AML-193 (cell line): Measurements from ENCODE around the gene MACROD2.

Source experiments
- DNase-seq, 2 experiments: peaks; one replicate each; lab custom pipeline; 2025; lab: John Stamatoyannopoulos, UW

Gene MACROD2

GRCh38 chr20:14865731-14866130, 870.4 kb downstream of the MACROD2 start:
- no peak for DNase-seq

GRCh38 chr20:14866841-14867514, 871.7 kb downstream of the MACROD2 start:
- DNase-seq, result no peak

- DNase-seq, result no peak
Observed at GRCh38 chr20:14877301-14878028, 882.1 kb downstream of the MACROD2 start.

GRCh38 chr20:14878676-14879019, 883.3 kb downstream of the MACROD2 start:
- DNase-seq, result no peak

- DNase-seq, result no peak
Observed at GRCh38 chr20:14879020-14879697, 883.8 kb downstream of the MACROD2 start.

- DNase-seq, result no peak
Observed at GRCh38 chr20:14879839-14880238, 884.5 kb downstream of the MACROD2 start.

- no peak for DNase-seq
Observed at GRCh38 chr20:14881518-14881917, 886.2 kb downstream of the MACROD2 start.

- no peak for DNase-seq
Observed at GRCh38 chr20:14882157-14882556, 886.8 kb downstream of the MACROD2 start.

- no peak for DNase-seq
Observed at GRCh38 chr20:14882846-14883245, 887.5 kb downstream of the MACROD2 start.

GRCh38 chr20:14883324-14883723, 888.0 kb downstream of the MACROD2 start:
- no peak for DNase-seq

GRCh38 chr20:14885661-14886060, 890.3 kb downstream of the MACROD2 start:
- DNase-seq, result no peak

GRCh38 chr20:14888134-14888533, 892.8 kb downstream of the MACROD2 start:
- no peak for DNase-seq

- no peak for DNase-seq
Observed at GRCh38 chr20:14889496-14890255, 894.4 kb downstream of the MACROD2 start.

GRCh38 chr20:14890713-14891112, 895.4 kb downstream of the MACROD2 start:
- no peak for DNase-seq

- no peak for DNase-seq
Observed at GRCh38 chr20:14892782-14893181, 897.5 kb downstream of the MACROD2 start.

GRCh38 chr20:14896569-14896968, 901.3 kb downstream of the MACROD2 start:
- DNase-seq, result no peak

GRCh38 chr20:14897608-14898007, 902.3 kb downstream of the MACROD2 start:
- no peak for DNase-seq

- no peak for DNase-seq
Observed at GRCh38 chr20:14902432-14903089, 907.2 kb downstream of the MACROD2 start.

GRCh38 chr20:14906908-14907434, 911.7 kb downstream of the MACROD2 start:
- no peak for DNase-seq

- no peak for DNase-seq
Observed at GRCh38 chr20:14910126-14910525, 914.8 kb downstream of the MACROD2 start.

- DNase-seq, result no peak
Observed at GRCh38 chr20:14913896-14914620, 918.7 kb downstream of the MACROD2 start.
